ENCODE measurements around the gene PM20D1.

Gene PM20D1

DNA sequence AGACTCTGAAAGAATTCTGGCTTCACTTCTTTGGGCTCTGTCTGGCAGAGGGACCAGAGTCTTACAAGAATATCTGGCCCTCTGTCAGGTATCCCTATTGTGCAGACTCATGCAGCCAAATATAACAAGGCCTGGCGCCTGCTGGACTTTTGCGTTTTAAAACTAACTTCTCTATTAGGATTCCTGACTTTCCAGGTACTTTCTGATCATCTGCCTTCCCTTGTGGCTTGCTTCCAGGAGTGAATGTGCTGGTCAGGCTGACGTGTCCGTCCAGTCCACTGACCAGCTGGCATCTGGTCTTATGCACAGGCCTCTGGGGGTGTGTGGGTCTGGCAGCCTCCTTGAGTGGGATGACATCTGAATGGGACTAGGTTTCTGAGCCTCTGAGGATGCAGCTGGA lies 66.0 kb downstream of the PM20D1 start:
- H3K27ac ChIP-seq: no peak overlapping the region
- H3K4me2 ChIP-seq: 0 out of 2 replicates have a peak overlapping the region, but pooled peaks have one; percentile 66
- H3K27me3 ChIP-seq: no peaks in the 10 kb centered on the region
- H3K9ac ChIP-seq: no peak overlapping the region
- 0 out of 2 replicates have a peak, but pooled peaks cover 2% of the 10 kb centered on the region for H3K36me3 ChIP-seq
- no peak overlapping the region for H3K4me3 ChIP-seq
- peaks cover 17% of the 10 kb centered on the region for H3K4me1 ChIP-seq
- H4K20me1 ChIP-seq: no peaks in the 10 kb centered on the region
- H3K9me3 ChIP-seq: no peaks in the 10 kb centered on the region
- no peak for TF ChIP-seq Cebpa-rat (IDR thresholded peaks at IDR 0.05)

- no peaks in the 10 kb centered on the region for H3K27me3 ChIP-seq
- no peak for TF ChIP-seq Cebpa-rat (IDR thresholded peaks at IDR 0.05)
- no peak overlapping the region for H3K4me3 ChIP-seq
- no peak overlapping the region for H3K9ac ChIP-seq
- H3K36me3 ChIP-seq: no peaks in the 10 kb centered on the region
- no peaks in the 10 kb centered on the region for H3K9me3 ChIP-seq
- H4K20me1 ChIP-seq: no peaks in the 10 kb centered on the region
- H3K4me2 ChIP-seq: peak overlapping the region; percentile 66
- H3K4me1 ChIP-seq: peaks cover 18% of the 10 kb centered on the region
- H3K27ac ChIP-seq: peak overlapping the region; percentile 35; the same call in 1 of the 2 replicates
Observed at GRCh38 chr1:205783433-205783795, 66.5 kb downstream of the PM20D1 start.

DNA sequence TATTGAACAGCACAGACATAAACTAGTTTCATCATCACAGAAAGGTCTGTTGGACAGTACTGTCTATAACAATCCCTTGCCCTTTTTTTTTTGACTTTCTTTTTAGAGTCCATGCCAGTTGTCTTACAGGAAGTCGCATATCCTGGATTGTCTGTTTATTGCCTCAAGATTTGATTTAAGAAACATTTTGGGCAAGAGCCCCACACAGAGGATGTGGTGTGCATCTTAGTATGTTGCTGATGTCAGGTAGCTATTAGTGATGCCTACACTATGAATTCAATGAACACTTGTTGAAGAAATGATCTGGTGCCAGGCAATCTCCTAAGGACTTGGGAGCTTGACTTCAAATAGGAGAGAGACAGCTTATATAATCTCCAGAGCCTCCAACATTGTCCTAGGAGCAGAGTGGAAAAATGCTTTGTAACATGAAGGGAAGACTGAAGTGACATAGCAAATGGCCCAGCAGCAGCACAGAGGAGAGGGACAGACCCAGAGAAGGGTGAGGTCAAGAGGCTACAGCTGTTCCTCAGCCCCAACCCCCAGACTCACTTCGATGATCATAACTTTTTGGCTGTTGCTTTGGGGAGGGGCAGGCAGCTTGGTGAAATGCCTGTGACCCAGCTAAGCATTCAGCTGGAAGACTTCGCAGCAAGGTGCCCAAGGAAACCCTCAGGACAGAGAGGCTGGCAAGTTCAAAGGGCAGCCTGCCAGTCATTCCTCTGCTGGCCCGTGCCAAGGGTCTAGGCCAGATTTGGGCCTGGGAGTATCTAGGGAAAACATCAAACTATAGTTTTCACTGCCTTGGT lies 67.1 kb downstream of the PM20D1 start:
- no peaks in the 10 kb centered on the region for H3K36me3 ChIP-seq
- peak overlapping the region; percentile 35; the same call in 1 of the 2 replicates for H3K27ac ChIP-seq
- TF ChIP-seq Cebpa-rat (IDR thresholded peaks at IDR 0.05): no peak
- H3K4me3 ChIP-seq: no peak overlapping the region
- H3K4me2 ChIP-seq: peak overlapping the region; percentile 66
- H4K20me1 ChIP-seq: no peaks in the 10 kb centered on the region
- H3K9ac ChIP-seq: no peak overlapping the region; the same call in 1 of the 2 replicates
- no peaks in the 10 kb centered on the region for H3K27me3 ChIP-seq
- no peaks in the 10 kb centered on the region for H3K9me3 ChIP-seq
- peaks cover 24% of the 10 kb centered on the region for H3K4me1 ChIP-seq

GRCh38 chr1:205780335-205780734 lies 69.6 kb downstream of the PM20D1 start:
- TF ChIP-seq Cebpa-rat (IDR thresholded peaks at IDR 0.05): no peak
- no peaks in the 10 kb centered on the region for H3K36me3 ChIP-seq
- H3K27me3 ChIP-seq: no peaks in the 10 kb centered on the region
- no peak overlapping the region for H3K27ac ChIP-seq
- H3K9me3 ChIP-seq: 0 out of 2 replicates have a peak, but pooled peaks cover 4% of the 10 kb centered on the region
- H3K4me1 ChIP-seq: peaks cover 31% of the 10 kb centered on the region
- H3K9ac ChIP-seq: no peak overlapping the region
- no peaks in the 10 kb centered on the region for H4K20me1 ChIP-seq
- no peak overlapping the region for H3K4me3 ChIP-seq
- H3K4me2 ChIP-seq: no peak overlapping the region

All from BLaER1 (cell line).